ENCODE measurements around the gene CAPS.

CAPS gene

GRCh38 chr19:5910638-5910907 lies 3.5 kb upstream of the CAPS start:
- no peak for DNase-seq (ENCODE audit: low read depth)

GRCh38 chr19:5911366-5911765 lies 2.7 kb upstream of the CAPS start:
- DNase-seq (ENCODE audit: low read depth) = no peak

- DNase-seq (ENCODE audit: low read depth) = no peak
Measured at GRCh38 chr19:5914358-5914774, 312 bp downstream of the CAPS start.

DNA sequence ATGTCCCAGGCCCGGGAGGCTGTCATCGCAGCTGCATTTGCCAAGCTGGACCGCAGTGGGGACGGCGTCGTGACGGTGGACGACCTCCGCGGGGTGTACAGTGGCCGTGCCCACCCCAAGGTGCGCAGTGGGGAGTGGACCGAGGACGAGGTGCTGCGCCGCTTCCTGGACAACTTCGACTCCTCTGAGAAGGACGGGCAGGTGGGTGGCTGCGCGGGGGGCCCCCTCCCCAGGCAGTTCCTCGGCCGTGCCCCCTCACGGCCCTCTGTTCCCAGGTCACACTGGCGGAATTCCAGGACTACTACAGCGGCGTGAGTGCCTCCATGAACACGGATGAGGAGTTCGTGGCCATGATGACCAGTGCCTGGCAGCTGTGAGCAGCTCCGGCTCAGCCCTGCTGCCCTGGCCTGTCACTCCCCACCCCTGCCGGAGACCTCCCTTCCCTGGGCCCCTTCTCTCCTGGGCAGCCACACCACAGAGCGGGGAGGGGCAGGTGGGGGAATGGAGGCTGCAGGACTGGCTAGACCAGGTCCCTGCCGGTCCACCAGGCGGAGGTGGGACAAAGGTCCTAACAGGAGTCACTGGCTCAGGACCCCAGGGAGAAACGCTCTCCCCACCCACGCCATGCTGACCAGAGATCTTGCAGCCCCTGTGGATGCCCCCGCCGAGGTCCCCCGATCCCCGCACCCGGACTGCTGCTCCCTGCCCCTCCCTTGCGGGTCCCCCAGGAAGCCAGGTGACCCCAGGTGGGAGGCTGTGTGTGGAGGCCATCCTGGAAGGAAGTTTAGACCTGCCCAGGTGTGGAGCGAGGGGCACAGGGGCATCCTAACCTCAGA lies 1.1 kb downstream of the CAPS start:
- no peak for DNase-seq (ENCODE audit: low read depth)

- DNase-seq (ENCODE audit: low read depth) = no peak
Measured at GRCh38 chr19:5915782-5916165, 1.7 kb downstream of the CAPS start.

GRCh38 chr19:5916181-5916708 lies 2.2 kb downstream of the CAPS start:
- DNase-seq (ENCODE audit: low read depth) = no peak

DNA sequence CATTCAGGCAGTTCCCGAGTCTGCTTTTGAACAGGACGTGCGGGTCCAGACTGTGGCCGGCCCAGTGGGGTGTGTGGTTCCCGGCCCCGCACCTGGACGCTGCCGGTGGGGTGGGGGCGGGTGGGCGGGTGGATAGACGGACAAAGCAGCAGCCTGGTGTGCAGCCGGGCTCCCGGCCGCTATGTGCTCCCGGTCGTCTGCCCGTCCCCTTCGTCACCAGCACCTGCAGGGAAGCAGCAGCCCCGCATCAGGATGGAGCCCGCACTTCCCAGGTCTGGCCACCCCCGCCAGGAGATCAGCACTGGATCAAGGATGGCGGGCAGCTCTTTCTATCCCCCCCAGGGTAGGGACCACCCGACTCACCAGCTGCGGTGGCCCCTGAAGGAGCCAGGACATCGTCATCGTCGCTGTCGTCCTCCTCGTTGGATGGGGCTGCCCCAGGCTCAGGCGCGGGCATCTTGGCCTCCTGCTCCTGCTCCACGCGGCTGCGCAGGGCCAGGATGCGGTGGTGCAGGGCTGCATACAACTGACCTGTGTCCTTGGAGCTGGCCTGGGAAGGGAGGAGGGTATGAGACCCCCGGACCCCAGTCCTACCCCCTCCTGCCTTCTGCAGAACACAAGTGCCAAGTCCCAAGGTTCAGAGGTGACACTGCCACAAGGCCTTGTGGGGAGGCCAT lies 3.5 kb downstream of the CAPS start:
- no peak for DNase-seq (ENCODE audit: low read depth)

GRCh38 chr19:5918463-5919079 lies 4.5 kb downstream of the CAPS start:
- no peak for DNase-seq (ENCODE audit: low read depth)

DNA sequence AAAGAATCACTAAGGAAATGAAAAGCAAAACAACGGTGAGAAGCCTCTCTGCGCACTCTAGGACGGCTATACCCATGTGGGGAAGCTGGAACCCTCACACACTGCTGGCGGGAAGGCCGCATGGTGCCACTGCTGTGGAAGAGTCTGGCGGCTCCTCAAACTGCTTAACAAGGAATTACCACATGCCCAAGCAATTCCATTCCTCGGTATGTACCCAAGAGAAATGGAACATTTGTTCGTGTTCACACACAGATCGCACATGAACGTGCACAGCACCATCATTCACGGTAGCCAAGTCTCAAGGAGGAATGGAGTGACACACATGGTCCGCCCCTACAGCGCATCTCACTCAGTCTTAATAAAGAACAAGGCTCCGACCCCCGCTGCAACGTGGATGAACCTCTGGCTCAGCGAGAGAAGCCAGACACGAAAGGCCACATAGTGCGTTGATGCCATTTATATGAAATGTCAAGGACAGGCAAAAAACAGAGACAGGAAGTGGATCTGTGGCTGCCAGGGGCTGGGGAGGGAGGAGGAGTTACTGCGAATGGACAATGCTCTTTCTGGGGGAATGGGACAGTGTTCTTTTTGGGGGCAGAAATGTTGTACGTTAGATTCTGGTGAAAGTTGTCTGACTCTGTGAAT lies 7.6 kb downstream of the CAPS start:
- DNase-seq (ENCODE audit: low read depth) = no peak

DNA sequence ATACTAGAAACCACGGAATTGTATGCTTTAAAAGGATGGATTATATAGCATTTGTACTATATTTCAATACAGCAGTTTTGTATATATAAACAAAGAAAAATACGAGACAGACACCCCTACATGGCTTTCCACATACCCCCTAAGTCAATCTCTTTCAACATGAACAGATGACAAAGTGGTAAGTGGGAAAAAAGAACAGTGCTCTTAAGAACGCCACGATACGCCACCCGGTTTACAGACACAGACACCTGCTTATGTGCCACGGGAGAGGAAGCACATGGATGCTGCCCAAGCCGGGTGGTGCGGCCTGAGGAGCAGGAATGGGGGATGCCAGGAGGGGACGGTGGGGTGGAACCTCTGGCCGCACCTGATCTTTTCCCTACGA lies 8.1 kb downstream of the CAPS start:
- DNase-seq (ENCODE audit: low read depth) = no peak

DNA sequence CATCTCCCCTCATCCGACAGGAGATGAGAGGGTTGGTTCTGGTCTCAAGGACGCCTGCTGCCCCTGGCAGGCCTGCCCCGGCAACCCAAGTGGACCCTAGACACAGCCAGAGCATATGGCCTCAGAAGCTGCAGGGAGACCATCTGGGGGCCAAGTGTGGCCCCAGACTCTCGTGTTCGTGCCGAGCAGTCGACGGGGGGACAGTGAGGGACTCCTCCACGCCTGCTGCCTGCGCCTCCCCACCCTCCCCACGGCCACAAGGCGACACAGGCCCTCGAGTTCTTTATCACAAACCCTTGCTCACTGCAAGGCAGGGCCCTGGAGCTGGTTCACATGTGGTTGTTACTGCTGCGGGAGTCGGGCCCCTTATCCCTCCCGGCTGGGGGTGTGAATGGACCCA lies 9.3 kb downstream of the CAPS start:
- DNase-seq (ENCODE audit: low read depth) = no peak

GRCh38 chr19:5925830-5926427 lies 11.9 kb downstream of the CAPS start:
- no peak for DNase-seq (ENCODE audit: low read depth)

GRCh38 chr19:5926641-5927440 lies 12.8 kb downstream of the CAPS start:
- DNase-seq (ENCODE audit: low read depth) = no peak

DNA sequence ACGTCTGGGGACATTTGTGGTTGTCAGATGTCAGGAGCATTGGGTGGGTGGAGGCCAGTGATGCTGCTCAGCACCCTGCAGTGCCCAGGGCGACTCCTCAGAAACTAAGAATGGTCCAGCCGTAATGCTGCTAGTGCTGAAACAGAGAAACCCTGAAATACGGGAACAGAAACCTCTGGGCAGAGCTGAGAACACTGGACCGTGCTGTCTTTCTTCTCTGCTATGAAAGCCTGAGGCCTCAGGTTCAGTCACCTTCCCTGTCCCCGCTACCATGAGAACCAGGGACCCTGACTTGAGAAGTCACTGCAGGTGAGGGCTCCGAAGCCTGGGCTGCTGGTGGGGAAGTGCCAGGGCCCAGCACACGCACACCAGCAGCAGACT lies 13.4 kb downstream of the CAPS start:
- DNase-seq (ENCODE audit: low read depth) = no peak

GRCh38 chr19:5929179-5929578 lies 15.1 kb downstream of the CAPS start:
- no peak for DNase-seq (ENCODE audit: low read depth)

DNA sequence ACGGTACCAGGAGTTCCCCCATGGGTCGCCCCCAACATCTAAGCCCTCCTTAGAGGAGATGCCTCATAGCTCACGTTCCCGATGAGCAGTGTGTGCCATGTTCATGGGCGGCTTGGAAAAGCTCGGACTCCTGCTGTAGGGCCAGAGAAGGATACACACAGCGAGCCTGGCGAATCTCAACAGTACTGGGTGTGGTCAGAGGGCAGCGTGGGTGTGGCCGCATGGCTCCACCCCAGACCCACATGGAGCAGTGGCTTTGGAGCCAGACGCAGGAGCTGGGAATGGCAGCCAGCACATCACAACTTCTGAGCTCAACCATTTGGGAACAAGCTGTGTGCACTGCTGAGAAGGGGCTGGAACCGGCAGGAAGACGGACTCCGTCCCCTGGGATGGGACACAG lies 15.6 kb downstream of the CAPS start:
- DNase-seq (ENCODE audit: low read depth) = no peak

- no peak for DNase-seq (ENCODE audit: low read depth)
Measured at GRCh38 chr19:5931251-5931650, 17.2 kb downstream of the CAPS start.

DNA sequence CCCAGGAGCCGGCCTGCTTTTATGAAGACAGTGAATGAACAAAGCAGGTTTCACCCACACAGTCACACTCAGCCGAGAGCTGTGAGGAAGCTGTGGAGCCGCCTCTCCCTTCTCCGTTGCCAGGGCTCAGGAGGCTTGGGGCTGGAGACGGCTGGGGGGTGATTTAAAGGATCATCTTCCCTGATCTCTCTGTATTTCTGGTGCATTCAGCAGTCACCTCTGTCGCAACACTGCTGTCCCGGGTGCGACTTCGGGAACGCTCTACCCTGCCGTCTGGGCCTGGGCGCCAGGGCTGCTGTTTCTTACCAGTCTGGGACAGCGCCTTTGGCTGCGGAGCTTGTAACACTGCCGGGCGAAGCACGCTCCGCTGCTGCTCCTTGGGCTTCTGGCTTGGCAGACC lies 18.1 kb downstream of the CAPS start:
- DNase-seq (ENCODE audit: low read depth) = no peak

DNA sequence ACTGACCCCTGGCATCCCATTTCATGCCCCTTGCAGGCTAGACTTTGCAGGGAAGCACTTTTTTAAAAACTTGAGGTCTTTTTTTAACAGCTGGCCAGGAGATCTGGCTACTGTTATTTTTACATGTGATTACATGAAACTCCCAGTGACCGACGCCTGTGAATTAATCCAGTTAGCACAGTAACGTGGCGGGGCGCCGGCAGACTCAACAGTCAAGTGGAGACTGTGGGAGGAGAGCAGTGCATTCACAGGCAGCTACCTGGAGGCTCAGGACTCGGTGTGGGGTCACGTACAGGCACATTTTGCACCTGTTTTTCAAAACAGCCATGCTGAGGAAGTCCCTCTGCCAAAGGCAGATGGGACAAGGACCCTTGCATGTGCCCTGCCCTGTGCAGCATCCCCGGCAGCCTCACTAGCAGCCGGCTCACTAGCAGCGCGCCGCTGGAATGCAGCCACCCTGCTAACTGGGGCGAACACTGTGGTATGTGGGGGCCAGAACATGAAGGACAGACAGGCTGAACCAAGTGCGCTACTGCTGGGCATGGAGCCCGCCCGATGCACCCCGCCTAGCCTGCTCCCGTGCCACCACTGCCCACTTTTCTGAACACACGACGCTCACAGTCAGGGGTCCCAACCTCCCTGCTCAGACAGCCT lies 18.7 kb downstream of the CAPS start:
- DNase-seq (ENCODE audit: low read depth) = no peak

- DNase-seq (ENCODE audit: low read depth) = no peak
Measured at GRCh38 chr19:5933391-5934068, 19.5 kb downstream of the CAPS start.

GRCh38 chr19:5934069-5934401 lies 20.0 kb downstream of the CAPS start:
- no peak for DNase-seq (ENCODE audit: low read depth)

All from T follicular helper cell (primary cell).